Measurements from ENCODE around the gene MXD4.
"Not testable (repeated sequence)": the region's sequence is repeated elsewhere in the genome, so short reads cannot be mapped to it uniquely, and the experiment has no call there.

Gene MXD4

DNA sequence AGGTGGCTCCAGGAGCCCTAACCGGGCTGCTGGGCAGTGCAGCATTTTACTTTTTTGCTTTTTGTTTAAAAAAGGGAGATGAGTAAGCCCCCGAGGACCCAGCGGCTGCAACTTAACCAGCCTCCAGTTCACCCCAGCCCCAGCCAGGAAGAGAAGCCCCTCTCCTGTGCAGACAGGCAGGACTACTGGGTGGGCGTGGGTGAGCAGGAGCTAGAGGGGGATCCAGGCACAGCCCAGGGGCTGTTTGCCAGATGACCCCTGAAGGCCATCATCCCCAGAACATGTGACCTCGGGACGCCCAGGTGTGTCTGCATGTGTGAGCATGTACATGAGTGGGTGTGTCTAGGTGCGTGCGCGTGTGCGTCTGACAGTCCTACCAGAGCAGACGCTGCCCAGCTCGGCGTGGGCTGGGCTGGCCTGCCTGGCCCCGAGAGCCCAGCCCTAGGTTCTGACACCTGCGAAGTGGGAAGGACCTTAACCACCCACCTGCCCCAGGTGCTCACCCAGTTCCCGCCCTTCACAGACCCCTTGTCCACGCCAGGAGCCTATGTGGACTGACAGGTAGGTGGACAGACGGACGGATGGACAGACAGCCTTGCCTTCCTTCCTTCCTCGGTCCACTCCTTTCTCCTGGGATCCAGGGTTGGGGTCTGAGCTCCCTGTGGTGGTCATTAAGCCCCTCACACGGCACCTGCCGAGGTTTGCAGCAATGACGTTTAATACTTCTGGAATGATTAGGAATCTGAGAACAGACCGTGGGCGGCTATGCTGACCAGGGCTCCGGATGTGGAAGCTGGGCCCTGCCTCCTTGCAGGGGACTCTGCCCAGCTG lies 12.2 kb downstream of the MXD4 start:
- no peak for DNase-seq

GRCh38 chr4:2248821-2249261 lies 13.1 kb downstream of the MXD4 start:
- no peak for DNase-seq

DNA sequence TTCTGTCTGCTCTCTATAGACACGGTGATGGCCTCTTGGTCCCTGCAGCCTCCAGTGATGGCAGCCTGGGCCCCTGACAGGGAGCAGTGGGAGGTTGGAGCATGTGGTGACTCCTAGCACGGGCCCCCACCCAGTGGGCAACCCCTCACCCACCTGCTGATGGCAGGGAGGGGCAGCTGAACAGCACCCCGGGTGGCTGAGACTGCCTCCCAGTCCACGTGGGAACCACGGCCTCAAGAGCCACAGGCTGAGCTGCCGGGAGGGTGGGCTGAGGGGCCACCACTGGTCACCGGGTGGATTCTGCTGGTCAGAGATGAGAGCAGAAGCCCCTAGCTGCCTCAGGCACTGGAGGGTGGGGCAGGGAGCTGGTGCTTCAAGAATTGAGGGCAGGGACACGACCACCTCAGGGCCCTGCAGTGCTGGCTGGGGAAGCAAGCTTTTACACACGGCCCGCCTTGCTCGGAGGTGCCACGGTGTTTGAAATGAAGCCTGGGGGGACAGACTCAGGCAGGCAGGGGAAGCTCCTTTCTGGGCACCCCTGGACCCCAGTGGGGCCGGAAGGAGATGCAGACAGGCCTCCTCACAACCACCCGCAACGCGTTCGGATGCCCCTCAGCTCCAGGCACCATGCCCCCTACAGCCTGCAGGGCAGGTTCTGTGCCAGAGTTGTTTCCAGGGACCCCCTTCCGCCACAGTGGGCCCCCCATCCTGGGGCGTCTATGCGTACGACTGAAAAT lies 13.7 kb downstream of the MXD4 start:
- DNase-seq, result no peak

DNA sequence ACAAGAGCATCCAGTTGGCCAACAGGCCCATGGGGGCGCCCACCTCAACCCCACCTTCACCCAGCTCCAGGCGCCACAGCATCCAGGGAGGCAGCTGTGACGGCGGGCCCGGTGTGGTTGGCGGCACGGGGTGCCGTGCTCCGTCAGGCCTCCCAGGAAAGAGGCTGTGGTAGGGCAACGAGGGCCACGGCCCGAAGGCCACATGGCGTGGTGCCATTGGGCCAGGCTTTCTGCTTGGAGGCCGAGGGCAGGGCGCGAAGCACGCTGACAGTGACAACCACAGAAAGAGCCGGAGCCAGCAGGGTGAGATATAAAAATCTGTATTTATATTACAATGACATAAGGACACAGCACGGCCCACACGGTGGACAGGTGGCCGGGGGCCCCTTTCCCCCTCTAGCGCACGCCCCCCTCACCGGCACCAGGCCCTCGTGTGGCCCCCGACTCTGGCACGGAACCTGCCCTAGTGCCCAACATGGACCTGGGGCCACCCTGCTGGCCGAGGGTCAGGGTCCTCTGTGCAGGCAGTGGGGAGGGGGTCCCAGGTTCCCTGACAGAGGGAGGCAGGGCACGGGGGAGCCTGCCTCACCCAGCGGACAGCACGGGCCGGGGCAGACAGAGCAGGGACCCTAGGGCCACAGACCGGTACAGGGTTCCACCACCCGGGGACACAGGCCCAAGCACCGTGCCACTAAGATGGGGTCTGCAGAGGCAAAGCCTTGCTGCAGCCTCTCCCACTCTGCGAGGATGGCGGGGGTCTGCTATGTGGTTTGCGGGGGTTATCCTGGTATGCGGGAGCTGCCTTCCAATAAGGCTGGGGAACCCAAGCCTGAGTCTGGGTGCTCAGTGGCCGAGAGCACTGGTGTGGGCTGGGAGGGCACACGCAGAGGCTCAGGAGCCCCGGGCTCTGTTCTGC lies 14.5 kb downstream of the MXD4 start:
- DNase-seq, result no peak

DNA sequence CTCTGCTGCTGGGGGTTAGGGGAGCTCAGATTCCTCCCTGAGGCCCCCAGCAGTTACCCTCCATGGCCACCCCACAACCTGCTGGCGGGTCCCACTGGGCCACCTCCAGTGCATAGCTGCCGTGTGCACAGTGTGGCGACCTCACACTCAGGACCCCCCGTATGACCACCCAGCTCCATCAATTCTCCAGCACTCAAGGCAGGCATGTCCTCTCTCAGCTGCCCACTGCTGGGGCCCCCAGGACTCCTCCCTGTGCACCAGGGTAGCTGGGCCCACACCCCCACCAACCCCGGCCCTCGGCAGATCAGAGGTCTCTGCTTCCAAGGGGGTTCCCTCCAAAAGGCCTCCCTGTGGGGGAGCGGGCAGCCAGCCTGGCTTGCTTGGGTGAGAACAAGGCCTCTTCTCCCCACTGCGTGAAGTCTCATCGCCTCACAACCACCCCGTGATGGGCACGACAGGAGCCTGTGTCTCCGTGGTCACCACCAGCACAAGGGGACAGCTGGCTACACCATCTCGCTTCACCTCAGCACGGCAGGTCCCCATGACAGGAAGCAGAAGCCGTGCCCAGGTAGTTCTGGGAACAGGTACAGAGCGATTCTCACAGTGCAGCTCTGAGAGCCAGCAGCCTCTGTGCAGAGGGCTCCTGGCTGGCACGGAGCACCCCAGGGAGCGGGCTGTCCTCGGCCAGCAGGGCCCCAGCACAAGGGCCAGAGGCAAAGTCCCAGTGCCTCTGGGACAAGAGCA lies 15.4 kb downstream of the MXD4 start:
- no peak for DNase-seq

GRCh38 chr4:2245787-2246275 lies 16.1 kb downstream of the MXD4 start:
- no peak for DNase-seq

DNA sequence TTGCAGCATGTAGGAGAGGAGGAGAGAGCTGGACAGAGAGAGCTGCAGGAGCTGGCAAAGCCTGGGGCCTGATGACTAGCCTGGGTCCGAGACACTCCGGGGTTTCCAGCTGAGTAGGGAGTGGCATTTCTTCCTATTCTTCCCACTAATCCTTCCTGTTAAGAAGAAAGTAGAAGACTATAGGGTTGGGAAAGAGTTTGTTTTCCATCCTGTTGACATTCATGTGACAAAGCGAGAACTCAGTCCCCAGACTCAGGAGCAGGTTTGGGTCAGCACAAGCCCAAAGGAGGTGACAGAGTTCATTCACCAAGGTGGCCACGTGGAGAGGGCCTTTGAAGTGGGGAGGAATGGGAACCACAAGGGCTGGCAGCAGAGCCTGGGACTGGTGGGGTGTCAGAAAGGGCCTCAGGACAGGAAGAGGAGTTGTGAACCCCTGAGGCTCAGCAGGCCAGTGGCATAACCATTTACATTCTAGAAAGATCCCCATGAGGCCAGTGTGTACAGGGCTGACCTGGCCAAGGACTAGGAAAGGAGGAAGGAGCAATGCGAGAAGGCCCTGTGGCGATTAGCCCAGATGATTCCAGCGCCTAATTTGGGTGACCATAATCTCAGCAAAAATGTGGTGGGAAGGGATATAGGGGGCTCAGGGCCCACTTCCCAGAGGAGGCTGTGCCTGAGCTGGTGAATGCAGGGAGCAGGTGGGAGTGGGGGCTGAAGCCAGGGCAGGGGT lies 16.7 kb downstream of the MXD4 start:
- no peak for DNase-seq

- no peak for DNase-seq
Measured at GRCh38 chr4:2243681-2244380, 18.1 kb downstream of the MXD4 start.

DNA sequence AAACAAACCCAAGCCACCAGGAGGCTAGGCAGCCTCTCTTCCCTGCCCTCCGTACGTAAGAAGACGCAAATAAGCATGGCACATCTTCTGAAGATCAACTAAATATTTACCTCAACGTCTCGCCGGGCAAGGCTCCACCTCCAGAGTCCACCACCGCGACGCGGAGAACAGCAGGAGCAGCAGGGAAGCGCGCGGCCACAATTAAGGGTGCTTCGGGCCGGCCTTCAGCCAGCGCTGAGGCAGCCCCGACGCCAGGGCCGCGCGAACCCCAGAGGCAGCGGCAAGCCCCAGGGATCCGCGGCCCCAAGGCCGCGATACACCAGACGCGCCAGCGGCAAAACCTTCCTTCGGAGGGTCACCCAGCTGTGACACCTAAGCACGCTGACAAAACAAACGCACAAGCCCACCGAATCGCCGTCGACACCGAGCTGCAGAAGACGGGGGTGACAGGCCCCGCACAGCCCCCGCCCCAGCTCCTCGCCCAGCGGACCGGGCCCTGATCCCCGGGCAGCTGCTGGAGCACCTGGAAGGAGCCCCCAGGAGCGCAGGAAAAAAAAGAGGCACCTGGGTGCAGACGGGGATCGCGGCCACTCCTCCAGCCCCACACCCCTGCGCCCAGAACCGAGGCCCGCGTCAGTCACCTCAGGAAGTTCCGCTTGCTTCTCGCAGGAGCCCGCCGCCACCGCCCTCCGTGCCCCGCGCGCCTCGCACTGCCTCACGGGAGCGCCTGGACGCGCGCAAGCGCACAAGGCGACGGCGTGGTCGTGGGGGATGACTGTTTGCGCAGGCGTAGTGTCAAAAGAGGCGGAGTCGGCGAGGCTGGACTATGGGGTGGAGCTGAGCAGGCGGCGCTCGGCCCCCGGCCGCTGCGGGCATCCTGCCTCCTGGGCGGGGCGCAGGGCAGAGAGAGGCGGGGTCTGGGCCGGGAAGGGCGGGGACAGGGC lies 20.2 kb downstream of the MXD4 start, which contains the start of the genes HAUS3 and POLN:
Gene HAUS3, minus strand, starts transcription at position 712 of the 944 bp plus-strand sequence. CDS start 1,175 bp downstream, outside the sequence.
Gene POLN, minus strand, starts transcription at position 712 of the 944 bp plus-strand sequence. CDS start 12,890 bp downstream, outside the sequence.
- DNase-seq, result peak; percentile 98 to 99 (median 98)

- DNase-seq, result no peak
Measured at GRCh38 chr4:2241003-2241402, 20.9 kb downstream of the MXD4 start.

DNA sequence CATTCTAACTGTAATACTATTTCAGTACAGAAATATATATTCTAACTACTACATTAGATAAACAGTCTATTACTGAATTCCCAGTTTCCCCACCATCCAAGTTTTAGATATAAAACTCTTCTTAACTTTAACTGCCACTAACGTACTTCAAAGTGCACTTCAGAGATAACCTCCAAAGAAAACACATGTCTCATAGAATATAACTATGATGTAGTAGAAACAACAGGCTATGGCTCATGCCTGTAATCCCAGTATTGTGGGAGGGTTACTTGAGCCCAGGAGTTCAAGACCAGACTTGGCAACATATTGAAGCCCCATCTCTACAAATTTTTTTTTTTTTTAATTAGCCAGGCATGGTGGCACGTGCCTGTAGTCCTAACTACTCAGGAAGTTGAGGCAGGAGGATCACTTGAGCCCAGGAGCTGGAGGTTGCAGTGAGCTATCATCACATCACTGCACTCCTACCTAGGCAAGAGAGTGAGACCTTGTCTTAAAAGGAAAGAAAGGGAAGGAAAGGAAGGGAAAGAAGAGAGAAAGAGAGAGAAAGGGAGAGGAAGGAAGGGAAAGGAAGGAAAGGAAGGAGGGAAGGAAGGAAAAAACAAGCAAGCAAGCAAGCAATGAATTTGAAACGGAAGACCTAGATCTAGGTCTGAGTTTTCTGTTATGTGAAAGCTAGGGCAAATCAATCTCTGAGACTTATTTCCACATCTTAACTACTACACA lies 24.8 kb downstream of the MXD4 start:
- DNase-seq, result no peak

DNA sequence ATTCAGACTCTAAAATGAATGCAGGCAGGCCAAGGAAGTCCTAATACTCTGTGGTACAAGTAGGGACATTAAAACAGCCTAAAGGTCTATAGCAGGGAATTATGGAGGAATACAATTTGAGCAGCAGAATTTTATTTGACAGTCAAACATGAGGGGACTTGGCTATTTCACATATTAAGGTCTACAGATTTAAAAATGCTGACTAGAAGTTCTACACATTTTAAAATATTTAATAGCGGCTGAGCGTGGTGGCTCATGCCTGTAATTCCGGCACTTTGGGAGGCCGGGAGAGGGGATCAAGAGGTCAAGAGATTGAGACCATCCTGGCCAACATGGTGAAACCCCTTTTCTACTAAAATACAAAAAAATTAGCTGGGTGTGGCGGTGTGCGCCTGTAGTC lies 30.8 kb downstream of the MXD4 start:
- no peak for DNase-seq

GRCh38 chr4:2226261-2226660 lies 35.6 kb downstream of the MXD4 start:
- DNase-seq, result no peak

DNA sequence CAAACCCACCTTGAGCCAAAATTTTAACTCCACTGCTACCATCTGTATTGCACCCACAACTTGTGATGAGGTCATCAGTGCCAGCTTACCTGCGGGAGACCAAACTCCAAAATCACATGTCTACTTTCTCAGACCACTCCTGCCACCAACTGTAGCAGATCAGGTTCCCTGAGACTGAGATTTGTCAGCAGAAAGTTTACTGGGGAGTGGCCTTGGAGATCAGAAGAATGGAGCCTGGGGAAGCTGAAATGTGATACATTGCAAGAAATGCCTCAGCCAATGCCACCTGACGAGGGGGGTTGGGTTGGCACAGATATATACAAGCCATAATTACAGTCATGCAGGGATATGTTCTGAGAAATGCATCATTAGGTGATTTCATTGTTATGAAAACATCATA lies 39.1 kb downstream of the MXD4 start:
- no peak for DNase-seq

- not testable (repeated sequence) for DNase-seq
Measured at GRCh38 chr4:2221378-2221777, 40.5 kb downstream of the MXD4 start.

DNA sequence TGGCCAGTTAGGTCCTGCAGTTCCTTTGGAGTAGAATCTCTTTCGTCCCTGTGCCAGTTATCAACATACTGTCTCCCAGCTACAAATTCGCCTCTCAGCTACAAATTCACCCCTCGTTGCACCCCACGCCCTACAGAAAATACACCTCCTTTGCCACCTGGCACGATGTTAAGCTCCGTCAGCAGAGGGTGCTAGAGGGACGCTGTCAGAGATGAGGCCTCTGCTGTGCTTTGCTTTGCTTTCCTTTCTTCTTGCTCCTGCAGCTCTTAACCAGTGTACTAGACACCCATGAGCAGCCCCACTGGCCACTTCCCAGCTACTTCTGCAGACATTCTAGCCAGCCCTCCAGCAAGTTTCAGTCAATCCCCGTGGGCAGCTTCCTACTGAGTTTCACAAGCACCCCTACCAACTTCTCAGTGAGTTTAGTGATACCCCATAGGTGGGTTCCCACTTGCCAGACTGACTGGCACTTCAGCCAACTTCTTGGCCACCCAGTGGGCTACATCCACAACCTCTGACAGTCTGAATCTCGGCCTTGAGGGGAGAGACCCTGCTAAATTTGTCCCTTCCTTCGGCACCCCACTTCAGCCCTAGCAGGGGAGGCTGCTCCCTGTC lies 41.8 kb downstream of the MXD4 start:
- DNase-seq, result peak; percentile 59 to 68 (median 65)

DNA sequence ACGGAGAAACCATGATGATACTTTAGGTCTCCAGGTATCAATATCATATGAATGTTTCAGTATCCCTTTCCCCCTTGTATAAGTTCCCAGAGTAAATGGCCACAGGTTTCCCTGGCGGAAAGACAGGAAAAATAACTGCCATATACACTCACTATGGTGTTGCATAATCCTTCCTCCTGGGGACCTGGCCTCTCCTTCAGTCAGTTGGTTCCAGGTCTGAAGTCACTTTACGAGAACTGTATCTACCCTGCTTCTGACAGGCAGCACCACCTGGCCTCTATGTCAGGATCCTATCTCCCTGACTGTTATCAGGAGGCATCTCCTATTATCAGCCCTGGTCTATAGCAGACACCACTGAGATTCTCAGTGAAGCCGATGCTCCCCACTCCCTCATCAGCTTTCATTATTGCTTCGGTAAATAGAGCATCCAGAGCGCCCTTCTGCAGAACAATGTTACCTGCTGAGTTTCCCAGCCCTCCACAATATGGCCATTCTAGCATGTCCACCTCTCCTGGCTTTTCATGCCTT lies 42.6 kb downstream of the MXD4 start:
- DNase-seq, result no peak

DNA sequence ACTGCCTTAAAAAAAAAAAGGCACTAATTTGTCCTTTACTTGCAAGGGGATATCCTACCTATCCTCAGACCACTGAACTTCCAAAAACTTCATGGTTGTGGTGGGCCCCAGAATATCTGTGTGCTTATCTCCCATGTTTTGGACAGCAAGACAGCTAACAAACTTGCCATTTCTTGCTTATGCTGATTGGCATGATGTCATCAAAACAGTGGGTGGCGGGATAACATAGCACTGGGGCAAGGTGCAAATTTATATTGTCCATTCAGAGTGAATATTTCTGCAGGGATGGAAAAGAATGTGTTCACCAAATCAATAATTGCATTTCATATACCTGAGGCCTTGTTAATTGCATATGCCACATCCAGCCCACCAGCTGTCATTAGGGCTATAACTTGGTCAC lies 43.5 kb downstream of the MXD4 start:
- DNase-seq, result no peak

Measured in activated CD4-positive, CD25-positive, alpha-beta regulatory T cell (primary cell).